Measurements from ENCODE around the gene MRTFB. TPM values are rescaled to one million over a fixed set of nuclear protein-coding genes. Genes with fewer than 3 reads are reported as not detected.

The MRTFB gene
- polyA plus RNA-seq, 1 experiment: 10.5 TPM

DNA sequence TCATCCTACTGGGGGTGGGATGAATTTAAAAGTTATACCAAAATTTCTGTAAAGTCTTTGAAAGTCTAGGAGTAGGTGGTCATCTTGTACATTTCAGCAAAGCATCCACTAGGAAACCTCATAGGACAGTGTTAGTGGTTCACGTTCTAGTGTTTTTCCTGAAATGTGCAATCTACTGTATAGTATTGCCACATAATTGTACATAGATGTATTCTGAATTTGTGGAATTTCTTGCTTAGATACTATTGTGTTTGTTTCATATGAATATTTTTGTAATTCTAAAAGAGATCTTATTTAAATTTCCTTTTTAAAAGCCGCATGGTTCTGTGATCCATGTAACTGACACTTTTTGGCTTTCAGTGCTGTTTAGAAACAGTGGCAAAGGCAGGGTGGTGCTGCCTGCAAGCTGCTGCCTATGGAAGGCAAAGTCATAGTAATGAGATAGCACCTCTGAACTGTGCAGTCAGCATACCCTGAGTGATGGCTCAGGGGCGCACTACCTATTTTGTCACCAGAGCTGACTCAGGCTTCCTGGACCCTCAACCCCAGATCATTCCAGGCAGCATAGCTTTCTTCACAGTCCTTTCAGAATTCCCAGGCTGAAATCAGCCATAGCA, 193.3 kb downstream of the MRTFB start:
- Histone ChIP-seq H3K27ac (ENCODE audit: low read depth, low read length) (no peak overlapping the region), H3K27me3 (ENCODE audit: control insufficient read depth, insufficient read depth, low read length) (no peaks in the 10 kb centered on the region), H3K9me3 (ENCODE audit: control insufficient read depth, insufficient read depth, low read length) (no peaks in the 10 kb centered on the region), H3K4me3 (ENCODE audit: low read depth, low read length) (no peak overlapping the region)
- ChIA-PET POLR2A (no interaction called here), CTCF (no interaction called here)
- DNase-seq (ENCODE audit: low read depth, low spot score): no peak
- TF ChIP-seq, protein P1, sequence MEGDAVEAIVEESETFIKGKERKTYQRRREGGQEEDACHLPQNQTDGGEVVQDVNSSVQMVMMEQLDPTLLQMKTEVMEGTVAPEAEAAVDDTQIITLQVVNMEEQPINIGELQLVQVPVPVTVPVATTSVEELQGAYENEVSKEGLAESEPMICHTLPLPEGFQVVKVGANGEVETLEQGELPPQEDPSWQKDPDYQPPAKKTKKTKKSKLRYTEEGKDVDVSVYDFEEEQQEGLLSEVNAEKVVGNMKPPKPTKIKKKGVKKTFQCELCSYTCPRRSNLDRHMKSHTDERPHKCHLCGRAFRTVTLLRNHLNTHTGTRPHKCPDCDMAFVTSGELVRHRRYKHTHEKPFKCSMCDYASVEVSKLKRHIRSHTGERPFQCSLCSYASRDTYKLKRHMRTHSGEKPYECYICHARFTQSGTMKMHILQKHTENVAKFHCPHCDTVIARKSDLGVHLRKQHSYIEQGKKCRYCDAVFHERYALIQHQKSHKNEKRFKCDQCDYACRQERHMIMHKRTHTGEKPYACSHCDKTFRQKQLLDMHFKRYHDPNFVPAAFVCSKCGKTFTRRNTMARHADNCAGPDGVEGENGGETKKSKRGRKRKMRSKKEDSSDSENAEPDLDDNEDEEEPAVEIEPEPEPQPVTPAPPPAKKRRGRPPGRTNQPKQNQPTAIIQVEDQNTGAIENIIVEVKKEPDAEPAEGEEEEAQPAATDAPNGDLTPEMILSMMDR (IDR thresholded peaks at IDR 0.05; ENCODE audit: low read depth, low read length): no peak

DNA sequence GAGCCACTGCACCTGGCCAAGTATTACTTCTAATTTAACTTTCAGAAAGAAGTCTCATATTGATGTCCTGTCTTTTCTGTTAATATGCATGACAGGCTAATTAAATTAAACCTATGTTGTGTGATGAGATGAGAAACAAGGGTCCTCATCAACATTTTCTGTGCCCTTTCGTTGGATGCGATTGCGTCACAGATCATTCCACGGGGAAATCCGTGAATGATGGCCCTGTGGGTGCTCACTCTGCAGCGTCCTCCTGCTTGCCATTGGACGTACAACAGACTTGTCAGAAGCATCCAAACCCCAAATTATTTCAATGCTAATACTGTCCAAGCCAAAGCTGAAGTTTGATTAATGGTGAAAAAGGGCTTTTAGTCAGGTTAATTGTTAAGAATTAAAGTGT, 197.0 kb downstream of the MRTFB start:
- CTCF ChIA-PET: no interaction called here
- no peak overlapping the region for H3K4me3 ChIP-seq (ENCODE audit: low read depth, low read length)
- no peaks in the 10 kb centered on the region for H3K27me3 ChIP-seq (ENCODE audit: control insufficient read depth, insufficient read depth, low read length)
- H3K27ac ChIP-seq (ENCODE audit: low read depth, low read length): no peak overlapping the region
- TF ChIP-seq, protein P1 (IDR thresholded peaks at IDR 0.05; ENCODE audit: low read depth, low read length): no peak
- no peak for DNase-seq (ENCODE audit: low read depth, low spot score)
- POLR2A ChIA-PET: no interaction called here
- H3K9me3 ChIP-seq (ENCODE audit: control insufficient read depth, insufficient read depth, low read length): no peaks in the 10 kb centered on the region

DNA sequence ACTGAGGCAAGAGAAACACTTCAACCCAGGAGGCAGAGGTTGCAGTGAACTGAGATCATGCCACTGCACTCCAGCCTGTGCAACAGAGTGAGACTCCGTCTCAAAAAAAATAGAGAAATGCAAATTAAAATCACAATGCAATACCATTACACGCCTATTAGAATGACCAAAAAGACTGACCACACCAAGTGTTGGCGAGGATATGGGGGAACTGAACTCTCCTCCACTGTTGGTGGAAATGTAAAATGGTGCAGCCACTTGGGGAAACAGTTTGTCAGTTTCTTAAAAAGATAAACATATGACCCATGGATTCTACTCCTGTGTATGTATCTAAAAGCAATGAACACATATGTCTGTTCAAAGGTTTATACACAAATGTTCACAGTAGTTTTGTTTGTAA, 204.8 kb downstream of the MRTFB start:
- H3K4me3 ChIP-seq (ENCODE audit: low read depth, low read length): no peak overlapping the region
- ChIA-PET POLR2A (no interaction called here), CTCF (interaction anchor here (1.6 kb wide), 1 partner anchor 352 kb away, joined by 4 read pairs; no protein-coding TSS in a partner anchor)
- no peak for DNase-seq (ENCODE audit: low read depth, low spot score)
- TF ChIP-seq, protein P1 (IDR thresholded peaks at IDR 0.05; ENCODE audit: low read depth, low read length): no peak
- H3K27ac ChIP-seq (ENCODE audit: low read depth, low read length): no peak overlapping the region
- H3K9me3 ChIP-seq (ENCODE audit: control insufficient read depth, insufficient read depth, low read length): no peaks in the 10 kb centered on the region
- H3K27me3 ChIP-seq (ENCODE audit: control insufficient read depth, insufficient read depth, low read length): no peaks in the 10 kb centered on the region

GRCh38 chr16:14278749-14279148, 207.6 kb downstream of the MRTFB start:
- ChIA-PET POLR2A (interaction anchor here (0.5 kb wide), 1 partner anchor 301 kb away, joined by 4 read pairs; no protein-coding TSS in a partner anchor), CTCF (interaction anchor here (0.8 to 1.9 kb wide), 3 partner anchors 11 to 355 kb away, joined by 3 to 6 read pairs (median 3); no protein-coding TSS in a partner anchor)
- Histone ChIP-seq H3K27ac (ENCODE audit: low read depth, low read length) (no peak overlapping the region), H3K27me3 (ENCODE audit: control insufficient read depth, insufficient read depth, low read length) (no peaks in the 10 kb centered on the region), H3K4me3 (ENCODE audit: low read depth, low read length) (no peak overlapping the region), H3K9me3 (ENCODE audit: control insufficient read depth, insufficient read depth, low read length) (no peaks in the 10 kb centered on the region)
- DNase-seq (ENCODE audit: low read depth, low spot score): no peak
- TF ChIP-seq, protein P1 (IDR thresholded peaks at IDR 0.05; ENCODE audit: low read depth, low read length): no peak

GRCh38 chr16:14280541-14280940, 209.4 kb downstream of the MRTFB start:
- H3K27me3 ChIP-seq (ENCODE audit: control insufficient read depth, insufficient read depth, low read length): no peaks in the 10 kb centered on the region
- H3K9me3 ChIP-seq (ENCODE audit: control insufficient read depth, insufficient read depth, low read length): peaks cover 4% of the 10 kb centered on the region; the same call in 1 of the 2 replicates
- CTCF ChIA-PET: interaction anchor here (1.9 kb wide), 1 partner anchor 31 kb away, joined by 6 read pairs; no protein-coding TSS in a partner anchor
- DNase-seq (ENCODE audit: low read depth, low spot score): no peak
- H3K4me3 ChIP-seq (ENCODE audit: low read depth, low read length): no peak overlapping the region
- H3K27ac ChIP-seq (ENCODE audit: low read depth, low read length): no peak overlapping the region
- TF ChIP-seq, protein P1 (IDR thresholded peaks at IDR 0.05; ENCODE audit: low read depth, low read length): no peak
- POLR2A ChIA-PET: no interaction called here

All from AG04450 (cell line).